ENCODE measurements around the gene BTBD1.

BTBD1 gene

DNA sequence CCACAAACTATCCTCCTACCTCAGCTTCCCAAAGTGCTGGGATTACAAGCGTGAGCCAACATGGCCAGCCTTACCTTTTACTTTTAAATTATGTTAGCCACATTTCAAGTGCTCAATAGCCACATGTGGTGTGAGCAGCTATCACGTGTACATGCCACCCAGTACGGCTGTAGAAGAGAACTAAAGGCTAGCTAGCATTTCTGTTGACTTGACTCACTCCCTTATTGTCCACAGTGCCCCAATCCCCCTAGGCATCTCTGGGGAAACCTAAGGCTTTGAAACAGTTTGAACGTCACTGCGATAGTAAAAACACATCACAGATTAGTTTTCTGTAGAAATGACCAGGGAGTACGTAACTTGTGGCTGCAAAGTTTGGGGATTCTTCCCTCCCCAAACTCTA, 67.6 kb downstream of the BTBD1 start:
- TF ChIP-seq CTCF (IDR thresholded peaks at IDR 0.05; ENCODE audit: low read depth, low read length, missing control alignments): no peak
- no peak for DNase-seq (ENCODE audit: low read depth)
- no peak overlapping the region for H3K4me3 ChIP-seq (ENCODE audit: low read depth, low read length)
- in situ Hi-C loops (cut with HindIII; ENCODE audit: low sequenced_read_pairs): no loop called here

DNA sequence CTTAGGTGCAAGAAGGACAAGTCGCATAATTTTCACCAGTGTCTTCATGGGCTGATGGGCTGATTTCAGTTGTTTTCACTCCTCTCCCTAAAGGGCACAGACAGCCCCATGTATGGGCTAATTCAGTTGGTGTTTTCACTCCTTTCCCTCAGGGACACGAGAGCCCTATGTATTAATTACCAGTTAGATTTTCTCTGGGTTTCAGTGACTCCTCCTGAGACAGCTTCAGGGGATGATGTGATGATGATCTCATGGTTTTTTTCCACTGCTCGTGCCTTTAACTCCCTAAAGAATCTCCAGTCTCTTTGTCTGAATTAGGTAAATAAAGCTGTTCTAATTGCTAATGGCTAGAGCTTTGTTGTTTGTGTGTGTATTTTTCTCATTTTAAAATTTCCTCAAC, 71.1 kb downstream of the BTBD1 start:
- no peak overlapping the region for H3K4me3 ChIP-seq (ENCODE audit: low read depth, low read length)
- in situ Hi-C loops (cut with HindIII; ENCODE audit: low sequenced_read_pairs): no loop called here
- TF ChIP-seq CTCF (IDR thresholded peaks at IDR 0.05; ENCODE audit: low read depth, low read length, missing control alignments): no peak
- no peak for DNase-seq (ENCODE audit: low read depth)

DNA sequence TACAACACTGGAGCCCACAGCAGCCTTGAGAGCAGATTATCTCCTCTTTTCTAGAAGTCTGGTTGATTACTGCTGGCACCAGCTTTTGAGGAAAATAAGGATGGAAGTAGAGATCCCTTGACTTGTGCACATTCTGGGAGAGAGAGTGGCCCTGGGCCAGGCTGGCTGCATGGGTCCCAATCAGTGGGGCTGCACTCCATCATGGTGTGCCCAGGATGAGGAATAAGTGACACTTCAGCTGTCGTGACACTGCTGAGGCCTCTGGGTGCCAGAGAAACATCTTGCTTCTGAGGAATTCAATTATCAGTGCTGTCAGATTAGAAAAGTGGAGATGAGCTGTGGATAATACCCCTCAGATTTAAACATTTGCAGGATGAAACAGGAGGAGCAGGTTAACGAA, 72.0 kb downstream of the BTBD1 start:
- in situ Hi-C loops (cut with HindIII; ENCODE audit: low sequenced_read_pairs): no loop called here
- TF ChIP-seq CTCF (IDR thresholded peaks at IDR 0.05; ENCODE audit: low read depth, low read length, missing control alignments): no peak
- DNase-seq (ENCODE audit: low read depth): no peak

DNA sequence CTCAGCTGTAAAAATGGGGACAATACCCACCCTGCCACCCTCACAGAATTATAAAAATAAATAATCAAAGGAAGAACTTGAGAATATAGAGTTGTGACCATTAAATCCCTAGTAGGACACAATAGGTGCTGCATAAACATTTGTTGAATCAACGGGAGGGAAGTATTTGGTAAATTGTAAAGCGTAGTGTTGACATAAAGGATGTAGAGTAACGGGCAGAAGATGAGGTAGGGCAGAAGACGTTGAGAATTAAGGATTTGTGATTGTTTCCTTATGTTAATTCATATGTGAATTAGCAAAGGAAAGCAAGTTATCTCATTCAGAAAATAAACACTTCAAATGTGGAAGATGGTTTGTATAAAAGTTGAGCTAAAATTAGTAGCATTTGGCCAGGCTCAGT, 73.9 kb downstream of the BTBD1 start:
- DNase-seq (ENCODE audit: low read depth): no peak
- no peak for TF ChIP-seq CTCF (IDR thresholded peaks at IDR 0.05; ENCODE audit: low read depth, low read length, missing control alignments)
- H3K4me3 ChIP-seq (ENCODE audit: low read depth, low read length): no peak overlapping the region
- in situ Hi-C loops (cut with HindIII; ENCODE audit: low sequenced_read_pairs): no loop called here

More for the DNA sequence above, 72.0 kb downstream of the BTBD1 start:
- H3K4me3 ChIP-seq (ENCODE audit: low read depth, low read length): no peak overlapping the region

DNA sequence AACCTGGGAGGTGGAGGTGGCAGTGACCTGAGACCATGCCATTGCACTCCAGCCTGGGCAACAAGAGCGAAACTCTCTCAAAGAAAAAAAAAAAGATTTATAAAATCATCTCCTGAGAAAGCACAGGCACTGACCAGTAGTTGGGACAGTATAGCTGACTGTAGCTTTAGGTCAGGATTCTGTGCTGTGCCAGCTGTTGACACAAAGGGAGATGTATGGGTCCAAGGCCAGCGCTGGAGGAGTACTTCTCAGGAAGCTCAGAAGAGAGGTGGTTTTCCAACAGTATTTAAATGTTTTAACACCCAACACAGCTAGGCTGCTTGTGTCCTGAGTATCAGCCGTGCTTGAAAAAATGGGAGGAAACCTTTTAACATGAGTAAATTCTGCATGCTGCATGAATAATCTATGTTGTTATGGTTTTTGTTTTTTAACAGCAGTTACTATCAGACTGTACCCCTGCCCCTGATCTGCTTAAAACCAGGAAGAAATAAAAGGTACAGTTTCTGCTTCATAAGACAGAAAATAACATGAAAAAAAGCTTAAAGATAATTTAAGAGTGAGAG, 74.5 kb downstream of the BTBD1 start:
- no peak overlapping the region for H3K4me3 ChIP-seq (ENCODE audit: low read depth, low read length)
- DNase-seq (ENCODE audit: low read depth): no peak
- no peak for TF ChIP-seq CTCF (IDR thresholded peaks at IDR 0.05; ENCODE audit: low read depth, low read length, missing control alignments)
- in situ Hi-C loops (cut with HindIII; ENCODE audit: low sequenced_read_pairs): no loop called here

GRCh38 chr15:82986442-82986780, 80.6 kb downstream of the BTBD1 start:
- no peak for TF ChIP-seq CTCF (IDR thresholded peaks at IDR 0.05; ENCODE audit: low read depth, low read length, missing control alignments)
- in situ Hi-C loops (cut with HindIII; ENCODE audit: low sequenced_read_pairs): no loop called here
- DNase-seq (ENCODE audit: low read depth): peak; percentile 8
- H3K4me3 ChIP-seq (ENCODE audit: low read depth, low read length): peak overlapping the region; percentile 60

All from astrocyte of the cerebellum (primary cell).